Bronchial epithelial cell (primary cell): ENCODE results near the gene PEPD. TPM values are rescaled to one million over a fixed set of nuclear protein-coding genes. Genes with fewer than 3 reads are reported as not detected.

ENCODE experiments used
- DNase-seq: peaks from one replicate; pipeline ENCODE4 v3.0.0-alpha.2; 2010; ENCODE audit warnings: low read depth
- FAIRE-seq: peaks from 2 replicates; lab custom pipeline; 2011; peaks lifted over from hg19 to GRCh38; lab: Jason Lieb, UNC
- H3K27me3 ChIP-seq: 2 replicates; pipeline ENCODE4 v1.5.1; 2011; ENCODE audit warnings: low read length; ENCODE audit not compliant: control insufficient read depth, insufficient read depth
- H3K36me3 ChIP-seq: 2 replicates; pipeline ENCODE4 v1.5.1; 2011; ENCODE audit warnings: low read length; ENCODE audit not compliant: control insufficient read depth, insufficient read depth
- H3K4me3 ChIP-seq: 2 replicates; pipeline ENCODE4 v1.5.1; 2011; ENCODE audit warnings: mild to moderate bottlenecking, low read depth, low read length, control low read depth
- total RNA-seq: library from RNA; depleted of rRNA; stranded (reverse); fragments of >200 nt; gene quantifications from 2 replicates; pipeline ENCODE4 v1.2.1, GENCODE V29; 2014
- TF ChIP-seq, protein P1 (sequence below): IDR thresholded peaks from 2 replicates; pipeline ENCODE4 v1.5.1; 2011; ENCODE audit warnings: mild to moderate bottlenecking, moderate library complexity, low read length, control low read depth, inconsistent platforms; ENCODE audit not compliant: insufficient read depth, severe bottlenecking

PEPD gene
- total RNA-seq, 1 donor from 2014 or later, result 35.8 TPM

DNA sequence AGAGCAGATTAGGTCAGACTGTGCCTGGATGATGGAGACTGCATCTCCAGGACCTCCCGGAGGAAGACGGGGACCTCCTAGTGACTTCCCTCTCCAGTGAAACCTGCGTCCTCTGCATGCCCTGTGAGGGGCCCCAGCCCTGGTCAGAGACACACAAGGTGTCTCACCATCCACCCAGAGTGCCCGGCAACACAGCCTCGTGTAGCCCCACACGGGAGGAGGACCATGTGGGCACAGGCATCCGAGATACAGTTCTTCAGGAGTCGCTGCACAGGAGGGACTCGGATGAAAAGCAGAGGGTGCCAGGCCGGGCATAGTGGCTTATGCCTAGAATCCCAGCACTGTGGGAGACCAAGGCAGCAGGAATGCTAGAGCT lies 64.8 kb downstream of the PEPD start:
- no peaks in the 10 kb centered on the region for H3K27me3 ChIP-seq
- FAIRE-seq (no peak), DNase-seq (no peak)
- no peak overlapping the region for H3K4me3 ChIP-seq
- TF ChIP-seq, protein P1, sequence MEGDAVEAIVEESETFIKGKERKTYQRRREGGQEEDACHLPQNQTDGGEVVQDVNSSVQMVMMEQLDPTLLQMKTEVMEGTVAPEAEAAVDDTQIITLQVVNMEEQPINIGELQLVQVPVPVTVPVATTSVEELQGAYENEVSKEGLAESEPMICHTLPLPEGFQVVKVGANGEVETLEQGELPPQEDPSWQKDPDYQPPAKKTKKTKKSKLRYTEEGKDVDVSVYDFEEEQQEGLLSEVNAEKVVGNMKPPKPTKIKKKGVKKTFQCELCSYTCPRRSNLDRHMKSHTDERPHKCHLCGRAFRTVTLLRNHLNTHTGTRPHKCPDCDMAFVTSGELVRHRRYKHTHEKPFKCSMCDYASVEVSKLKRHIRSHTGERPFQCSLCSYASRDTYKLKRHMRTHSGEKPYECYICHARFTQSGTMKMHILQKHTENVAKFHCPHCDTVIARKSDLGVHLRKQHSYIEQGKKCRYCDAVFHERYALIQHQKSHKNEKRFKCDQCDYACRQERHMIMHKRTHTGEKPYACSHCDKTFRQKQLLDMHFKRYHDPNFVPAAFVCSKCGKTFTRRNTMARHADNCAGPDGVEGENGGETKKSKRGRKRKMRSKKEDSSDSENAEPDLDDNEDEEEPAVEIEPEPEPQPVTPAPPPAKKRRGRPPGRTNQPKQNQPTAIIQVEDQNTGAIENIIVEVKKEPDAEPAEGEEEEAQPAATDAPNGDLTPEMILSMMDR, result no peak
- no peaks in the 10 kb centered on the region for H3K36me3 ChIP-seq

DNA sequence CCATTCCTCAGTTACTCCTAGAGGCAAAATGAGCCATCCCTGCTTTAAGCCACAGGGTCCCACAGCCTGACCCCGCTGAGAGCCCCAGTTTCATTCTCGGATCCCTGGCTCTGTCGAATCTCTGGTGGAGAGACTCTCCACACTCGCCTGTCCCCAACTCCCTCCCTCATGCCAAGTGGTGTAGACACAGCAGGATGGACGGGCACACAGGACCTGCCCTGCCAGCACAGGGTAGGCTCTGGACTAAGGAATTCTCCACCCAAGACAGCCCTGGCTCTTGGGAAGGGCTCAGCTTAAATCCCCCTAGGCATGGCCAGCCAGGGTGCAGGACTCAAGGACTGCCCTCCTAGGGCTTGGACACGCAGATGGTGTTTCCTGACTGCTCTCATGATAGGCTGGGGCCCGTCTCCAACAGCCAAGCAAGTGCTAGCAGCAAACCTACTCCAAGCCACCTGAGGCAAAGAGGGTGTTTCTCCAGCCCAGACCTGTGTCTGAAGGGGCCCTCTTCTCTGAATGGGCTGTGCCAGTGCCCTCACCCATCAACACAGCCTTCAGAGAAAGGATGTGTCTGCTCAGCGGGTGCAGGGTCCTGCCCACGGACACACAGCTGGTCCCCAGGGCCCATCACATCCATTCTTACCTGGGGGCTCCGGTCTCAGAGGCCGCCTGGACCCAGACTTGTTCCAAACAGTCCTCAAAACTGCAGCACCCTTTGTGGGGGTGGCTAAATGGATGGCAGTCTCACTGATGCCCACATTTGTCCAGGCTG lies 65.3 kb downstream of the PEPD start:
- H3K27me3 ChIP-seq, result no peaks in the 10 kb centered on the region
- FAIRE-seq, result no peak
- TF ChIP-seq, protein P1, result no peak
- H3K4me3 ChIP-seq, result no peak overlapping the region
- no peak for DNase-seq
- H3K36me3 ChIP-seq, result no peaks in the 10 kb centered on the region

DNA sequence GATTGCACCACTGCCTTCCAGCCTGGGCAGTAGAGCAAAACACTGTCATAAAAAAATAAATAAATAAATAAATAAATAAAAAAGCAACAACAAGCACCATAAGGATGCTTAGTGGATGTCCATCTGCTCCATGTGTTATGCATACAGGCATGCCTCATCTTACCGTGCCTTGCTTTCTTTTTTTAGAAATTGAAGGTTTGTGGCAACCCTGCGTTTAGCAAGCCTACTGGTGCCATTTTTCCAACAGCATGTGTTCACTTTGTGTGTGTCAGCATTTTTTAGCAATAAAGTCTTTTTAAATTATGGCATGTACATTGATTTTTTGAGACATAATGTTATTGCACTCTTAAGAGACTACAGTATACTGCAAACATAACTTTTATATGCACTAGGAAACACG lies 68.3 kb downstream of the PEPD start:
- Histone ChIP-seq H3K4me3 (no peak overlapping the region), H3K27me3 (no peaks in the 10 kb centered on the region), H3K36me3 (no peaks in the 10 kb centered on the region)
- DNase-seq (no peak), FAIRE-seq (no peak)
- TF ChIP-seq, protein P1, result no peak

DNA sequence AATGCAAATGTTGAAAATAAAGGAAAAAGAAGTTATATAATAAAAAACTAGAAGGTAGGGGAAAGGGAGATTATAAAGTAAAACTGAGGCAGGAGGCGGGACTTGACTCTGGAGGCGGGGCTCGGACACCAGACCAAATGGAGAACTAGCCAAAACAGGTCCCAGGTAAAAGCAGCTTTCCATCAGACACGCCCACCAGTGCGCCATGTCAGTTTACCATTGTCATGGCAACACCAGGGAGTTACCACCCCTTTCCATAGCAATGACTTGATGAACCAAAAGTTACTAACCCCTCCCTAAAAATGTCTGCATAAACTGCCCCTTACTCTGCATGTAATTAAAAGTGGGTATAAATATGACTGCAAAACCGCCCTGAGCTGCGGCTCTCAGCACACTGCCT lies 70.9 kb downstream of the PEPD start:
- no peak overlapping the region for H3K4me3 ChIP-seq
- no peaks in the 10 kb centered on the region for H3K36me3 ChIP-seq
- TF ChIP-seq, protein P1, result no peak
- H3K27me3 ChIP-seq, result no peaks in the 10 kb centered on the region
- DNase-seq (no peak), FAIRE-seq (no peak)

DNA sequence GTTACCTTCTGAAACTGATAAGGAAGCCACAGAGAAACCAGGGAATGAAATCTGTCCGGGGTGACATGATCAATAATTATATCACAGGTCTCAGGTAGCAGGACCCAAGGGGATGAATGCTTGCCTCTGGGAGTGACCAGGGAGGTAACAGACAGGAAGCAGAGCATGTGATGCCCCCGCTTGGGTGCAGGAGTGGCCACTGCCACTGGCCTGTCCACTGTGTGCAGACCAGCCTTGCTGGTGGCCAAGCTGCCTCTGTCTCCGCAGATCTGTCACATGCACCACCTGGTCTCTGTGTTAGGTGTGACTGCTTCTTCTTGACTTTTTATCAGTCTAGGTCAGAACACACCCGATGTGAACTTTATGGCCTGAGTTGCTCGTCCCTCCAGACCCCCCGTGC lies 71.8 kb downstream of the PEPD start:
- H3K4me3 ChIP-seq, result no peak overlapping the region
- no peaks in the 10 kb centered on the region for H3K27me3 ChIP-seq
- no peaks in the 10 kb centered on the region for H3K36me3 ChIP-seq
- TF ChIP-seq, protein P1, result no peak
- FAIRE-seq (no peak), DNase-seq (no peak)

DNA sequence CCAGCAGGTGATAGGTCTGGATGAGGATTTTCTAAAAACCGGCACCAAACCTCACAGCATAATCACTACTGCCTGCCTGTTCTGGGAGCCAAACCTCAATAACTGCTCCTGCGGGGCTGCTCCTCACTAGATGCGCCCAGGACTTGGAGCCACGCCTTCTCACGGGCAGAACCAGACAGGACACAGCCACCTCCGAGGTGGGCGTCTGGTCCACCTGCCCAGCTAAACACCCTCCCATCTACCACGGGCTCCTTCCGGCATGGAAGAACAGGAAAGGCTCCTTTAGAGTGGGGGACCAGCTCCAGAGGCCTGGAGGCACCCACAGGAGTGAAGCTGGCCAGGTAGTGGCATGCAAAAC lies 73.5 kb downstream of the PEPD start:
- H3K36me3 ChIP-seq, result no peaks in the 10 kb centered on the region
- FAIRE-seq (no peak), DNase-seq (no peak)
- no peaks in the 10 kb centered on the region for H3K27me3 ChIP-seq
- TF ChIP-seq, protein P1, result no peak
- no peak overlapping the region for H3K4me3 ChIP-seq
